SK-N-SH (cell line): ENCODE data around the gene CCSER1. TPM values are rescaled to one million over a fixed set of nuclear protein-coding genes. Genes with fewer than 3 reads are reported as not detected.

Experiments
- CTCF ChIA-PET: fragments of 300-600, 350-600 bp; formaldehyde crosslinking; extraction: SDS; loops from one replicate; lab custom pipeline; 2021; lab: Yijun Ruan, JAX
- POLR2A ChIA-PET: fragments of 350-600 bp; sonication (Branson Sonifier 250); formaldehyde crosslinking; extraction: SDS; loops from one replicate; lab custom pipeline; 2020; ENCODE audit warnings: antibody characterized with exemption, inconsistent platforms; lab: Yijun Ruan, JAX
- DNase-seq: peaks from one replicate; pipeline ENCODE4 v3.0.0; 2012
- H2AFZ ChIP-seq: fragments of 200-600 bp; sonication (generic); 2 replicates; pipeline ENCODE4 v1.8.1; 2016; ENCODE audit warnings: antibody characterized with exemption, mild to moderate bottlenecking, low read depth
- H3F3A ChIP-seq: fragments of 200-600 bp; sonication (generic); replicated peaks from 2 replicates; pipeline ENCODE3; 2016; ENCODE audit warnings: antibody characterized with exemption, mild to moderate bottlenecking; ENCODE audit not compliant: insufficient read depth
- H3K27ac ChIP-seq, 2 experiments: fragments of 200-500 bp in 1 of 2; fragments of 200-600 bp in 1 of 2; sonication (Bioruptor generic) in 1 of 2; sonication (generic), shearing (Covaris generic) in 1 of 2; 2 replicates each; pipeline versions ENCODE4 v1.5.1 to v1.6.1; 2014 to 2016; ENCODE audit warnings: low read depth in 2 of 2, inconsistent platforms in 1 of 2, low read length in 1 of 2, mild to moderate bottlenecking in 1 of 2, mixed read lengths in 1 of 2
- H3K27me3 ChIP-seq: fragments of 200-600 bp; sonication (generic), shearing (Covaris generic); 2 replicates; pipeline ENCODE4 v1.6.1; 2016; ENCODE audit warnings: mixed run types; ENCODE audit not compliant: insufficient read depth
- H3K36me3 ChIP-seq, 2 experiments: fragments of 200-500 bp in 1 of 2; fragments of 200-600 bp in 1 of 2; sonication (Bioruptor generic) in 1 of 2; sonication (generic) in 1 of 2; replicated peaks in 1 of 2; 2 replicates each; pipeline versions ENCODE3 to v1.5.1; 2014 to 2016; ENCODE audit warnings: low read length in 1 of 2, mild to moderate bottlenecking in 1 of 2; ENCODE audit not compliant: insufficient read depth in 2 of 2, control insufficient read depth in 1 of 2
- H3K4me1 ChIP-seq, 2 experiments: fragments of 200-500 bp in 1 of 2; fragments of 200-600 bp in 1 of 2; sonication (Bioruptor generic) in 1 of 2; sonication (generic), shearing (Covaris generic) in 1 of 2; 2 replicates each; pipeline versions ENCODE4 v1.5.1 to v1.6.1; 2014 to 2016; ENCODE audit warnings: low read depth in 1 of 2, low read length in 1 of 2, mixed run types in 1 of 2; ENCODE audit not compliant: insufficient read depth in 2 of 2, control insufficient read depth in 1 of 2
- H3K4me2 ChIP-seq: fragments of 200-600 bp; sonication (generic), shearing (Covaris generic); 2 replicates; pipeline ENCODE4 v1.6.1; 2017; ENCODE audit warnings: mixed run types
- H3K4me3 ChIP-seq, 2 experiments: fragments of 200-500 bp in 1 of 2; fragments of 200-600 bp in 1 of 2; sonication (Bioruptor generic) in 1 of 2; sonication (generic), shearing (Covaris generic) in 1 of 2; 2 replicates each; pipeline versions ENCODE4 v1.5.1 to v1.8.1; 2014 to 2016; ENCODE audit warnings: low read depth in 2 of 2, inconsistent platforms in 1 of 2, low read length in 1 of 2, mild to moderate bottlenecking in 1 of 2, mixed read lengths in 1 of 2, moderate library complexity in 1 of 2
- H3K79me2 ChIP-seq: fragments of 200-600 bp; sonication (generic); 2 replicates; pipeline ENCODE4 v1.8.1; 2017; ENCODE audit warnings: mild to moderate bottlenecking; ENCODE audit not compliant: insufficient read depth
- H3K9ac ChIP-seq: fragments of 200-600 bp; sonication (generic); 2 replicates; pipeline ENCODE4 v1.6.1; 2017; ENCODE audit warnings: mixed run types
- H3K9me2 ChIP-seq: fragments of 200-600 bp; sonication (generic); 2 replicates; pipeline ENCODE4 v1.6.1; 2017; ENCODE audit warnings: mixed run types
- H3K9me3 ChIP-seq: fragments of 200-600 bp; sonication (generic); 2 replicates; pipeline ENCODE4 v1.6.1; 2017; ENCODE audit warnings: mixed run types, mild to moderate bottlenecking, moderate library complexity
- H4K20me1 ChIP-seq: fragments of 200-600 bp; sonication (generic); 2 replicates; pipeline ENCODE4 v1.6.1; 2017; ENCODE audit warnings: mild to moderate bottlenecking, mixed run types; ENCODE audit not compliant: insufficient read depth
- CHD2 ChIP-seq: fragments of 150-350 bp; IDR thresholded peaks from 2 replicates; pipeline ENCODE4 v1.6.1; 2018; ENCODE audit warnings: low read length; ENCODE audit not compliant: partially characterized antibody
- EZH2phosphoT487 ChIP-seq: fragments of 200-600 bp; sonication (generic); IDR thresholded peaks from 2 replicates; pipeline ENCODE4 v1.6.1; 2017; ENCODE audit warnings: low read depth, mixed run types, mild to moderate bottlenecking, antibody characterized with exemption, moderate library complexity, borderline replicate concordance
- FOXJ3 ChIP-seq: sonication (generic); formaldehyde crosslinking; IDR thresholded peaks from 2 replicates; pipeline ENCODE4 v1.5.1; 2020; ENCODE audit warnings: mild to moderate bottlenecking, missing genetic modification reagents
- FOXM1 ChIP-seq: IDR thresholded peaks from 2 replicates; pipeline ENCODE4 v1.4.0; 2012; ENCODE audit warnings: low read depth, mild to moderate bottlenecking
- GATA2 ChIP-seq: sonication (generic); formaldehyde crosslinking; IDR thresholded peaks from 2 replicates; pipeline ENCODE4 v1.5.0; 2020; ENCODE audit warnings: mild to moderate bottlenecking, missing genetic modification reagents
- JUND ChIP-seq: IDR thresholded peaks from 2 replicates; pipeline ENCODE4 v1.4.0; 2012
- MEF2A ChIP-seq: IDR thresholded peaks from 2 replicates; pipeline ENCODE4 v1.4.0; 2012; ENCODE audit warnings: low read depth, borderline replicate concordance
- POLR2AphosphoS5 ChIP-seq: IDR thresholded peaks from 2 replicates; pipeline ENCODE4 v1.6.1; 2012; ENCODE audit warnings: low read depth, low read length
- RAD21 ChIP-seq: IDR thresholded peaks from 2 replicates; pipeline ENCODE4 v1.6.1; 2012; ENCODE audit warnings: mild to moderate bottlenecking, low read length
- RCOR1 ChIP-seq: fragments of 150-350 bp; IDR thresholded peaks from 2 replicates; pipeline ENCODE4 v1.6.1; 2017; ENCODE audit warnings: antibody characterized with exemption, low read length
- SMC3 ChIP-seq: IDR thresholded peaks from 2 replicates; pipeline ENCODE4 v1.6.1; 2012; ENCODE audit warnings: low read depth, low read length, improper control_type of control experiment
- TAF1 ChIP-seq: IDR thresholded peaks from 2 replicates; pipeline ENCODE4 v1.6.1; 2012; ENCODE audit warnings: low read depth, mild to moderate bottlenecking, low read length, moderate library complexity, borderline replicate concordance
- TEAD4 ChIP-seq: IDR thresholded peaks from 2 replicates; pipeline ENCODE4 v1.4.0; 2012; ENCODE audit warnings: mild to moderate bottlenecking, borderline replicate concordance; ENCODE audit not compliant: insufficient read depth
- WGBS: methylation state at CpG from one replicate; pipeline ENCODE4 v1.1.6; 2017; ENCODE audit warnings: low lambda C conversion rate; 5-methylcytosine and 5-hydroxymethylcytosine counted together
- polyA plus RNA-seq, 3 experiments: library from polyadenylated mRNA; depleted of rRNA; stranded (reverse); fragments of >200 nt; gene quantifications; 2 replicates each; pipeline ENCODE4 v1.2.3, GENCODE V29; 2012
- TF ChIP-seq, protein P1 (sequence below): IDR thresholded peaks from 2 replicates; pipeline ENCODE4 v1.6.1; 2012; ENCODE audit warnings: mild to moderate bottlenecking, low read depth, low read length, moderate library complexity
- TF ChIP-seq, protein P2 (sequence below): IDR thresholded peaks from 2 replicates; pipeline ENCODE4; 2012
- TF ChIP-seq, protein P3 (sequence below): fragments of 200-600 bp; sonication (generic); IDR thresholded peaks from 2 replicates; pipeline ENCODE4 v1.6.1; 2017; ENCODE audit warnings: antibody characterized with exemption, mild to moderate bottlenecking, moderate library complexity
- TF ChIP-seq, protein P4 (sequence below): fragments of 150-350 bp; IDR thresholded peaks from 2 replicates; pipeline ENCODE4 v1.6.1; 2016; ENCODE audit warnings: mild to moderate bottlenecking, low read depth, low read length
- TF ChIP-seq, protein P5 (sequence below): IDR thresholded peaks from 2 replicates; pipeline ENCODE4 v1.4.0; 2012; ENCODE audit warnings: low read depth, borderline replicate concordance

Gene CCSER1
- polyA plus RNA-seq, 1 of the 3 experiments (the other 2 are of a cell fraction) = 0.05 TPM

DNA sequence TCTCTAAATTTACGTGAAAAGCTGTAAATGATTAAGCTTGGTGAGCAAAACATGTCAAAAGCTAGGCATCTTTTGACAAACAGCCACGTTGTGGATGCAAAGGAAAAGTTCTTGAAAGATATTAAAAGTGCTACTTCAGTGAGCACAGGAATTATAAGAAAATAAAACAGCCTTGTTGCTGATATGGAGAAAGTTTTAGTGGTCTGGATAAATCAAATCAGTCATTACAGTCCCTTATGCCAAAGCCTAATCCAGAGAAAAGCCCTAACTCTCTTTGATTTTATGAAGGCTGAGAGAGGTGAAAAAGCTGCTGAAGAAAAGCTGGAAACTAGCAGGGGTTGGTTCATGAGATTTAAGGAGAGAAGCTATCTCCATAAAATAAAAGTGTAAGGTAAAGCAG, 487.2 kb downstream of the CCSER1 start:
- ChIA-PET CTCF (no interaction called here), POLR2A (no interaction called here)
- Histone ChIP-seq H3K9me2 (no peaks in the 10 kb centered on the region), H3K36me3 (no peaks in the 10 kb centered on the region), H3K4me1 (no peaks in the 10 kb centered on the region), H3K9ac (no peak overlapping the region), H4K20me1 (no peaks in the 10 kb centered on the region), H3K4me3 (no peak overlapping the region), H3K4me2 (no peak overlapping the region), H2AFZ (no peak overlapping the region), H3K9me3 (no peaks in the 10 kb centered on the region), H3K79me2 (no peaks in the 10 kb centered on the region), H3K27ac (no peak overlapping the region), H3F3A (no peaks in the 10 kb centered on the region), H3K27me3 (no peaks in the 10 kb centered on the region)
- DNase-seq = no peak
- WGBS = 33% methylated on average over 2 of the region's 2 CpGs
- no peak for TF ChIP-seq POLR2AphosphoS5
- TF ChIP-seq RAD21 = no peak
- TF ChIP-seq MEF2A = no peak
- no peak for TF ChIP-seq TEAD4
- TF ChIP-seq, protein P1, sequence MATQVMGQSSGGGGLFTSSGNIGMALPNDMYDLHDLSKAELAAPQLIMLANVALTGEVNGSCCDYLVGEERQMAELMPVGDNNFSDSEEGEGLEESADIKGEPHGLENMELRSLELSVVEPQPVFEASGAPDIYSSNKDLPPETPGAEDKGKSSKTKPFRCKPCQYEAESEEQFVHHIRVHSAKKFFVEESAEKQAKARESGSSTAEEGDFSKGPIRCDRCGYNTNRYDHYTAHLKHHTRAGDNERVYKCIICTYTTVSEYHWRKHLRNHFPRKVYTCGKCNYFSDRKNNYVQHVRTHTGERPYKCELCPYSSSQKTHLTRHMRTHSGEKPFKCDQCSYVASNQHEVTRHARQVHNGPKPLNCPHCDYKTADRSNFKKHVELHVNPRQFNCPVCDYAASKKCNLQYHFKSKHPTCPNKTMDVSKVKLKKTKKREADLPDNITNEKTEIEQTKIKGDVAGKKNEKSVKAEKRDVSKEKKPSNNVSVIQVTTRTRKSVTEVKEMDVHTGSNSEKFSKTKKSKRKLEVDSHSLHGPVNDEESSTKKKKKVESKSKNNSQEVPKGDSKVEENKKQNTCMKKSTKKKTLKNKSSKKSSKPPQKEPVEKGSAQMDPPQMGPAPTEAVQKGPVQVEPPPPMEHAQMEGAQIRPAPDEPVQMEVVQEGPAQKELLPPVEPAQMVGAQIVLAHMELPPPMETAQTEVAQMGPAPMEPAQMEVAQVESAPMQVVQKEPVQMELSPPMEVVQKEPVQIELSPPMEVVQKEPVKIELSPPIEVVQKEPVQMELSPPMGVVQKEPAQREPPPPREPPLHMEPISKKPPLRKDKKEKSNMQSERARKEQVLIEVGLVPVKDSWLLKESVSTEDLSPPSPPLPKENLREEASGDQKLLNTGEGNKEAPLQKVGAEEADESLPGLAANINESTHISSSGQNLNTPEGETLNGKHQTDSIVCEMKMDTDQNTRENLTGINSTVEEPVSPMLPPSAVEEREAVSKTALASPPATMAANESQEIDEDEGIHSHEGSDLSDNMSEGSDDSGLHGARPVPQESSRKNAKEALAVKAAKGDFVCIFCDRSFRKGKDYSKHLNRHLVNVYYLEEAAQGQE = no peak
- no peak for TF ChIP-seq GATA2 (CRISPR knock-in tag)
- TF ChIP-seq, protein P2, sequence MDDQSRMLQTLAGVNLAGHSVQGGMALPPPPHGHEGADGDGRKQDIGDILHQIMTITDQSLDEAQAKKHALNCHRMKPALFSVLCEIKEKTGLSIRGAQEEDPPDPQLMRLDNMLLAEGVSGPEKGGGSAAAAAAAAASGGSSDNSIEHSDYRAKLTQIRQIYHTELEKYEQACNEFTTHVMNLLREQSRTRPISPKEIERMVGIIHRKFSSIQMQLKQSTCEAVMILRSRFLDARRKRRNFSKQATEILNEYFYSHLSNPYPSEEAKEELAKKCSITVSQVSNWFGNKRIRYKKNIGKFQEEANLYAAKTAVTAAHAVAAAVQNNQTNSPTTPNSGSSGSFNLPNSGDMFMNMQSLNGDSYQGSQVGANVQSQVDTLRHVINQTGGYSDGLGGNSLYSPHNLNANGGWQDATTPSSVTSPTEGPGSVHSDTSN = no peak
- TF ChIP-seq RCOR1 = no peak
- no peak for TF ChIP-seq JUND
- no peak for TF ChIP-seq EZH2phosphoT487
- TF ChIP-seq CHD2 = no peak

DNA sequence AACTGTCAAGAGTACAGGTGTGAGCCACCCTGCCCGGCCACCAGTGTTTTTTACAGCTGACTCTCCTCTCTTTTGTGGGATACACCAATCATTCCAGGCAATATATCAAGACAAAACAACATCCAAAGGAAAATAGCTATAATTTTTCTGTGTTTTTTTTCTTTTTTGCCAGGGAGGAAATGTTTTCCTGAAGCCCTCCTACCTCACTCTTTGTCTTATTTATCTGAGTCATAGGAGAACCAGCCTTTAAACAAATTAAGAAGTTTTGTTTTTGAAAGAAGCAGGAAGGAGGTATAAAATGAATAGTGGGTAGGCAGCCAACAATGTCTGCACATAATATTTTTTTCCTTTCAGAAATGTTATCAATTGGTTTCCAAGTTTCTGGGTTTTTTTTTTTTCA, 493.9 kb downstream of the CCSER1 start:
- no peak overlapping the region for H3K27ac ChIP-seq
- H3K4me1 ChIP-seq = no peaks in the 10 kb centered on the region
- POLR2A ChIA-PET = no interaction called here
- WGBS = 68% methylated on average over 1 of the region's 1 CpG
- H4K20me1 ChIP-seq = no peaks in the 10 kb centered on the region
- TF ChIP-seq, protein P3, sequence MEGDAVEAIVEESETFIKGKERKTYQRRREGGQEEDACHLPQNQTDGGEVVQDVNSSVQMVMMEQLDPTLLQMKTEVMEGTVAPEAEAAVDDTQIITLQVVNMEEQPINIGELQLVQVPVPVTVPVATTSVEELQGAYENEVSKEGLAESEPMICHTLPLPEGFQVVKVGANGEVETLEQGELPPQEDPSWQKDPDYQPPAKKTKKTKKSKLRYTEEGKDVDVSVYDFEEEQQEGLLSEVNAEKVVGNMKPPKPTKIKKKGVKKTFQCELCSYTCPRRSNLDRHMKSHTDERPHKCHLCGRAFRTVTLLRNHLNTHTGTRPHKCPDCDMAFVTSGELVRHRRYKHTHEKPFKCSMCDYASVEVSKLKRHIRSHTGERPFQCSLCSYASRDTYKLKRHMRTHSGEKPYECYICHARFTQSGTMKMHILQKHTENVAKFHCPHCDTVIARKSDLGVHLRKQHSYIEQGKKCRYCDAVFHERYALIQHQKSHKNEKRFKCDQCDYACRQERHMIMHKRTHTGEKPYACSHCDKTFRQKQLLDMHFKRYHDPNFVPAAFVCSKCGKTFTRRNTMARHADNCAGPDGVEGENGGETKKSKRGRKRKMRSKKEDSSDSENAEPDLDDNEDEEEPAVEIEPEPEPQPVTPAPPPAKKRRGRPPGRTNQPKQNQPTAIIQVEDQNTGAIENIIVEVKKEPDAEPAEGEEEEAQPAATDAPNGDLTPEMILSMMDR = no peak
- TF ChIP-seq FOXM1 = no peak
- no peak for TF ChIP-seq SMC3
- TF ChIP-seq TAF1 = no peak
- TF ChIP-seq, protein P2 = no peak
- TF ChIP-seq, protein P4, sequence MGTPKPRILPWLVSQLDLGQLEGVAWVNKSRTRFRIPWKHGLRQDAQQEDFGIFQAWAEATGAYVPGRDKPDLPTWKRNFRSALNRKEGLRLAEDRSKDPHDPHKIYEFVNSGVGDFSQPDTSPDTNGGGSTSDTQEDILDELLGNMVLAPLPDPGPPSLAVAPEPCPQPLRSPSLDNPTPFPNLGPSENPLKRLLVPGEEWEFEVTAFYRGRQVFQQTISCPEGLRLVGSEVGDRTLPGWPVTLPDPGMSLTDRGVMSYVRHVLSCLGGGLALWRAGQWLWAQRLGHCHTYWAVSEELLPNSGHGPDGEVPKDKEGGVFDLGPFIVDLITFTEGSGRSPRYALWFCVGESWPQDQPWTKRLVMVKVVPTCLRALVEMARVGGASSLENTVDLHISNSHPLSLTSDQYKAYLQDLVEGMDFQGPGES = no peak
- TF ChIP-seq, protein P5, sequence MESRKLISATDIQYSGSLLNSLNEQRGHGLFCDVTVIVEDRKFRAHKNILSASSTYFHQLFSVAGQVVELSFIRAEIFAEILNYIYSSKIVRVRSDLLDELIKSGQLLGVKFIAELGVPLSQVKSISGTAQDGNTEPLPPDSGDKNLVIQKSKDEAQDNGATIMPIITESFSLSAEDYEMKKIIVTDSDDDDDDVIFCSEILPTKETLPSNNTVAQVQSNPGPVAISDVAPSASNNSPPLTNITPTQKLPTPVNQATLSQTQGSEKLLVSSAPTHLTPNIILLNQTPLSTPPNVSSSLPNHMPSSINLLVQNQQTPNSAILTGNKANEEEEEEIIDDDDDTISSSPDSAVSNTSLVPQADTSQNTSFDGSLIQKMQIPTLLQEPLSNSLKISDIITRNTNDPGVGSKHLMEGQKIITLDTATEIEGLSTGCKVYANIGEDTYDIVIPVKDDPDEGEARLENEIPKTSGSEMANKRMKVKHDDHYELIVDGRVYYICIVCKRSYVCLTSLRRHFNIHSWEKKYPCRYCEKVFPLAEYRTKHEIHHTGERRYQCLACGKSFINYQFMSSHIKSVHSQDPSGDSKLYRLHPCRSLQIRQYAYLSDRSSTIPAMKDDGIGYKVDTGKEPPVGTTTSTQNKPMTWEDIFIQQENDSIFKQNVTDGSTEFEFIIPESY = no peak
- TF ChIP-seq FOXJ3 (CRISPR knock-in tag) = no peak
- TF ChIP-seq, all 33 proteins: peak for 0
- Histone ChIP-seq H3F3A (no peaks in the 10 kb centered on the region), H3K27me3 (no peaks in the 10 kb centered on the region), H3K9ac (no peak overlapping the region), H2AFZ (no peak overlapping the region), H3K9me2 (no peaks in the 10 kb centered on the region), H3K36me3 (no peaks in the 10 kb centered on the region), H3K4me2 (no peak overlapping the region), H3K79me2 (no peaks in the 10 kb centered on the region), H3K4me3 (no peak overlapping the region), H3K9me3 (no peaks in the 10 kb centered on the region)
- DNase-seq = no peak
- CTCF ChIA-PET = no interaction called here
